GM12872 (cell line): ENCODE measurements around the gene NUP54.

Experiments used
- TF ChIP-seq, protein P1 (sequence below): IDR thresholded peaks from 3 replicates; pipeline ENCODE4 v1.5.1; 2011; ENCODE audit warnings: low read depth, mild to moderate bottlenecking, low read length, moderate library complexity; ENCODE audit not compliant: insufficient read depth

NUP54 gene

DNA sequence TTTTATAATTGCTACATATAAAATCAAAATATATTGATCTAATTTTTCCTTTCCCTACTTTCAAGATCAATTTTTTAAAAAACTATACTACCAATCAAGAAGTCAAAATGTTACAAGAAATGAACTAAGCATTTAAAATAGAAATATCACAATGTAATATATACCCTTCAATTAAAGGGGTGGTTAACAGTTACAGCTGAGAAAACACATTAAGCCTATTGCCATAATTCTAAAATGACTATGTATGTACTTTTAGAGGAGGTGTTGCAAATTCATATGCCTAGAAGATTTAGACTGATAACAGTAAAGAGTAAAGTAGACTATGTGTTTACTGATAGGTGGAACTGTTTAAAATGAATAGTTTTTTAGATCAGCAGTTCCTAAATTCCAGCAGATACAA, 3.7 kb downstream of the NUP54 start:
- TF ChIP-seq, protein P1, sequence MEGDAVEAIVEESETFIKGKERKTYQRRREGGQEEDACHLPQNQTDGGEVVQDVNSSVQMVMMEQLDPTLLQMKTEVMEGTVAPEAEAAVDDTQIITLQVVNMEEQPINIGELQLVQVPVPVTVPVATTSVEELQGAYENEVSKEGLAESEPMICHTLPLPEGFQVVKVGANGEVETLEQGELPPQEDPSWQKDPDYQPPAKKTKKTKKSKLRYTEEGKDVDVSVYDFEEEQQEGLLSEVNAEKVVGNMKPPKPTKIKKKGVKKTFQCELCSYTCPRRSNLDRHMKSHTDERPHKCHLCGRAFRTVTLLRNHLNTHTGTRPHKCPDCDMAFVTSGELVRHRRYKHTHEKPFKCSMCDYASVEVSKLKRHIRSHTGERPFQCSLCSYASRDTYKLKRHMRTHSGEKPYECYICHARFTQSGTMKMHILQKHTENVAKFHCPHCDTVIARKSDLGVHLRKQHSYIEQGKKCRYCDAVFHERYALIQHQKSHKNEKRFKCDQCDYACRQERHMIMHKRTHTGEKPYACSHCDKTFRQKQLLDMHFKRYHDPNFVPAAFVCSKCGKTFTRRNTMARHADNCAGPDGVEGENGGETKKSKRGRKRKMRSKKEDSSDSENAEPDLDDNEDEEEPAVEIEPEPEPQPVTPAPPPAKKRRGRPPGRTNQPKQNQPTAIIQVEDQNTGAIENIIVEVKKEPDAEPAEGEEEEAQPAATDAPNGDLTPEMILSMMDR: no peak

DNA sequence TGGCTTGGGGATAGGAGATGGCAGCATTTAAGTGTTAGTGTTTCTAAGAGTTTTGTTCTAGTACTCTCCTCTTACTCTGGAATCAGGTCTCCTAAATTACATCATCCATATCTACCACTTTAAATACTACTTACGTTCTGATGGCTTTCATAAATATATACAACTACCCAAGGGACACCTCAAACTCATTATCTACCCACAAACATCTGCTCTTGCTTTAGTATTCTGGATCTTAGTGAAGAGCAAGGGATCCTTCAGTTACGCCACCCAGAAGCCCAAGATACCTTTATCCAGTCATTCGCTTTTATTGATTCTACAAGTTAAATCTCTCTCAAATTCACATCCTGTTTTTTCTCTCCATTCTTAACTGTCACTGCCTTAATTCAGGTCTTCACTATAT, 7.0 kb downstream of the NUP54 start:
- TF ChIP-seq, protein P1: no peak

DNA sequence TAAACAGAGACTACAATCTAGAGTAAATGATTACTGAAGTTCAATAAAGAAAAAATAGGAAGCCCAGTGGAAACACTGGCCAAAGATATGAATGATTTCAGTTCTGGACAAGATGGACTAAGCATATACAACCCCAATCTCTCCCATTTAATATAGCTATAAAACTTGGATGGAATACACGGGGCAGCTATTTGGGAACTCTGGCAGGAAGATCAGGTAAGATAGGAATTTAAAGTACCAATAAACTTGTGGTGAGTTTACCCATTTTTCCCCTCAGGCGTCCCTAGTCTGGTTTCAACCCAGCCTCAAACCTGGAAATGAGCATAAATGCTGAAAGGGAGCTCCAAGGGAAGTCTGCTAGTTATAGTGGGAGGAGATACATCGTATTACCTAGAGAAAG, 20.4 kb downstream of the NUP54 start:
- TF ChIP-seq, protein P1: no peak

DNA sequence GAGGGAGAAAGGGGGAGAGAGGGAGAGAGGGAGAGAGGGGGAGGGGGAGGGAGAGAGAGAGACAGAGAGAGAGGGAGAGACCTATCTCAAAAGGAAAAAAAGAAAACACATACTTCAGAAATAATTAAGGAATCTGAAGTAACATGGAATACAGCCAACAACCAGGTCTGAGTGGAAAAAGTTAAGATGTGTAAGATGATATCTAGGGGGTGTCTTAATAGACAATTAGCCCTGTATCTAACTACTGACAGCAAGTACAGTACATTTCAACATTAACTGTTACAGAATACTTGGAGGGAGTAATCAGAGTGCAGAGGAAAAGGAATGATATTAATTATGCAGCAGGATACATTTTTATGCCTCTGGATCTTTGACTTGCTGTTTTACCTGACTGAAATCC, 22.4 kb downstream of the NUP54 start:
- TF ChIP-seq, protein P1: no peak

DNA sequence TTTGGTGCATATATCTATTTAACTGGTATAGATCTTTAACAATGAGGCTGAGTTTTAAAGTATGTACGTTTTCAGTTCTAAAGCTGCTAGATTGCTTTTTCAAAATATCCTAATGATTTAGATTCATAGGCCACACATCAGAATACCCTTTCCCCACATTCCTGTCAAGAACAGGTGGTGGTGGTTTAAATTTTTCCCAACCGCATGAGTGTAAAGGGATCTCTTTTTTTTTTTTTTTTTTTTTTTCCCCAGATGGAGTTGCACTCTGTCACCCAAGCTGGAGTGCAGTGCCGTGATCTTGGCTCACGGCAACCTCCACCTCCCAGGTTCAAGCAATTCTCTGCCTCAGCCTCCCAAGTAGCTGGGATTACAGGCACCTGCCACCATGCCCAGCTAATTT, 28.0 kb downstream of the NUP54 start:
- TF ChIP-seq, protein P1: no peak

DNA sequence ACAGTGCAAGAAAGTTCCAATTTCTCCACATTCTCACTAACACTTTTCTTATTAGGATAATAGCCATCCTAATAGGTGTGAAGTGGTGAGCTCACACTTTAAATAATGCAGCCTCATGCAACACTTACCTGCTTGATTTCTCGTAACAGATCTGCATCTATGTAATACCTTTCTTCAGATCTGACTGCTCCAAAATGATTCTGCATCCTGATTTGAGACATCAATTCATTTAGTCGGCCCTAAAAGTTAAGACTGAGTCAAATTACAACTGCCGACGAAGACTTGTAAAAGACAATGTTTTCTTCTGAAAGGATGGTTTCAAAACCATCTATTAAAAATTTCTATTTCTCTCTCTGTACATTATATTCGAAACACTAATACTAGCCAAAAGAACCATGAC, 30.7 kb downstream of the NUP54 start:
- TF ChIP-seq, protein P1: no peak

GRCh38 chr4:76116821-76117220, 31.4 kb downstream of the NUP54 start:
- TF ChIP-seq, protein P1: no peak
